Neuron (in vitro differentiated cells): Measurements from ENCODE around the gene POLR1E.

Experiments used
- H2AFZ ChIP-seq: one replicate; pipeline ENCODE4 v1.6.1; 2013; ENCODE audit warnings: low read depth, mild to moderate bottlenecking, inconsistent platforms, low read length, moderate library complexity
- H3K27me3 ChIP-seq: one replicate; pipeline ENCODE4 v1.6.1; 2013; ENCODE audit warnings: low read length; ENCODE audit not compliant: insufficient read depth
- H3K36me3 ChIP-seq: one replicate; pipeline ENCODE4 v1.6.1; 2013; ENCODE audit warnings: low read length; ENCODE audit not compliant: insufficient read depth
- H3K4me1 ChIP-seq: one replicate; pipeline ENCODE4 v1.6.1; 2013; ENCODE audit warnings: low read length; ENCODE audit not compliant: insufficient read depth
- H3K4me3 ChIP-seq: 2 replicates; pipeline ENCODE4 v1.5.1; 2013; ENCODE audit warnings: mild to moderate bottlenecking, low read length, moderate library complexity
- H3K9me3 ChIP-seq: one replicate; pipeline ENCODE4 v1.6.1; 2013; ENCODE audit warnings: low read length

Gene POLR1E

GRCh38 chr9:37541465-37541864 is 55.7 kb downstream of the POLR1E start:
- Histone ChIP-seq H3K4me1 (no peaks in the 10 kb centered on the region), H2AFZ (no peak overlapping the region), H3K4me3 (no peak overlapping the region), H3K27me3 (no peaks in the 10 kb centered on the region), H3K9me3 (no peaks in the 10 kb centered on the region), H3K36me3 (peaks cover 38% of the 10 kb centered on the region)

GRCh38 chr9:37542488-37542887 is 56.7 kb downstream of the POLR1E start:
- peaks cover 28% of the 10 kb centered on the region for H3K36me3 ChIP-seq
- H3K9me3 ChIP-seq: no peaks in the 10 kb centered on the region
- H3K4me1 ChIP-seq: no peaks in the 10 kb centered on the region
- H2AFZ ChIP-seq: no peak overlapping the region
- no peak overlapping the region for H3K4me3 ChIP-seq
- H3K27me3 ChIP-seq: no peaks in the 10 kb centered on the region

- Histone ChIP-seq H3K27me3 (no peaks in the 10 kb centered on the region), H3K9me3 (no peaks in the 10 kb centered on the region), H2AFZ (no peak overlapping the region), H3K4me3 (no peak overlapping the region), H3K36me3 (peaks cover 26% of the 10 kb centered on the region), H3K4me1 (no peaks in the 10 kb centered on the region)
Measured at GRCh38 chr9:37542895-37543294, 57.1 kb downstream of the POLR1E start.

GRCh38 chr9:37543468-37543867 is 57.7 kb downstream of the POLR1E start:
- H3K27me3 ChIP-seq: no peaks in the 10 kb centered on the region

GRCh38 chr9:37547328-37547878 is 61.7 kb downstream of the POLR1E start:
- Histone ChIP-seq H3K36me3 (peaks cover 2% of the 10 kb centered on the region), H3K4me1 (no peaks in the 10 kb centered on the region), H2AFZ (no peak overlapping the region), H3K4me3 (no peak overlapping the region), H3K27me3 (no peaks in the 10 kb centered on the region), H3K9me3 (no peaks in the 10 kb centered on the region)

More at GRCh38 chr9:37543468-37543867, 57.7 kb downstream of the POLR1E start:
- no peaks in the 10 kb centered on the region for H3K9me3 ChIP-seq
- H3K36me3 ChIP-seq: peaks cover 22% of the 10 kb centered on the region
- H2AFZ ChIP-seq: no peak overlapping the region
- H3K4me1 ChIP-seq: no peaks in the 10 kb centered on the region
- H3K4me3 ChIP-seq: no peak overlapping the region

GRCh38 chr9:37549527-37549926 is 63.8 kb downstream of the POLR1E start:
- Histone ChIP-seq H3K9me3 (no peaks in the 10 kb centered on the region), H3K4me1 (no peaks in the 10 kb centered on the region), H3K27me3 (no peaks in the 10 kb centered on the region), H2AFZ (no peak overlapping the region), H3K36me3 (peaks cover 2% of the 10 kb centered on the region), H3K4me3 (no peak overlapping the region)

- no peaks in the 10 kb centered on the region for H3K9me3 ChIP-seq
- H3K4me3 ChIP-seq: no peak overlapping the region
- H2AFZ ChIP-seq: no peak overlapping the region
- peaks cover 4% of the 10 kb centered on the region for H3K36me3 ChIP-seq
- H3K27me3 ChIP-seq: no peaks in the 10 kb centered on the region
- no peaks in the 10 kb centered on the region for H3K4me1 ChIP-seq
Measured at GRCh38 chr9:37550781-37551180, 65.0 kb downstream of the POLR1E start.

- Histone ChIP-seq H2AFZ (no peak overlapping the region), H3K36me3 (peaks cover 4% of the 10 kb centered on the region), H3K27me3 (no peaks in the 10 kb centered on the region), H3K4me1 (no peaks in the 10 kb centered on the region), H3K9me3 (no peaks in the 10 kb centered on the region), H3K4me3 (no peak overlapping the region)
Measured at GRCh38 chr9:37551468-37551867, 65.7 kb downstream of the POLR1E start.

- H3K4me3 ChIP-seq: no peak overlapping the region
- no peak overlapping the region for H2AFZ ChIP-seq
- H3K36me3 ChIP-seq: peaks cover 4% of the 10 kb centered on the region
- H3K9me3 ChIP-seq: peaks cover 2% of the 10 kb centered on the region
- no peaks in the 10 kb centered on the region for H3K27me3 ChIP-seq
- H3K4me1 ChIP-seq: no peaks in the 10 kb centered on the region
Measured at GRCh38 chr9:37551888-37552287, 66.1 kb downstream of the POLR1E start.
